Osteoblast (primary cell): ENCODE results near the gene CNKSR2. TPM values are rescaled to one million over a fixed set of nuclear protein-coding genes. Genes with fewer than 3 reads are reported as not detected.

ENCODE experiments used
- DNase-seq: peaks from one replicate; pipeline ENCODE4 v3.0.0; 2011; ENCODE audit warnings: low spot score, mixed read lengths; ENCODE audit not compliant: insufficient read length; ENCODE audit errors: missing footprints
- H2AFZ ChIP-seq: 2 replicates; pipeline ENCODE4 v1.6.0; 2011; ENCODE audit warnings: mild to moderate bottlenecking, low read length
- H3K27ac ChIP-seq: 2 replicates; pipeline ENCODE4 v1.5.1; 2011; ENCODE audit warnings: mild to moderate bottlenecking, low read depth, low read length, moderate library complexity
- H3K27me3 ChIP-seq: 2 replicates; pipeline ENCODE4 v1.6.0; 2012; ENCODE audit warnings: mild to moderate bottlenecking, control low read depth, inconsistent platforms, low read length, moderate library complexity; ENCODE audit not compliant: insufficient read depth
- H3K36me3 ChIP-seq: 2 replicates; pipeline ENCODE4 v1.5.1; 2011; ENCODE audit warnings: mild to moderate bottlenecking, low read length, control low read depth, moderate library complexity; ENCODE audit not compliant: insufficient read depth
- H3K4me1 ChIP-seq: 2 replicates; pipeline ENCODE4 v1.5.1; 2011; ENCODE audit warnings: mild to moderate bottlenecking, low read length, control low read depth, moderate library complexity; ENCODE audit not compliant: insufficient read depth
- H3K4me2 ChIP-seq: 2 replicates; pipeline ENCODE4 v1.6.0; 2011; ENCODE audit warnings: mild to moderate bottlenecking, low read length; ENCODE audit not compliant: insufficient read depth
- H3K4me3 ChIP-seq: fragments of 200-600 bp; sonication (generic); 3 replicates; pipeline ENCODE4 v1.5.1; 2012; ENCODE audit warnings: mild to moderate bottlenecking, low read length, inconsistent platforms; ENCODE audit not compliant: insufficient read depth
- H3K79me2 ChIP-seq: 2 replicates; pipeline ENCODE4 v1.6.0; 2012; ENCODE audit warnings: mild to moderate bottlenecking, low read length, control low read depth, inconsistent platforms; ENCODE audit not compliant: insufficient read depth
- H3K9me3 ChIP-seq: 2 replicates; pipeline ENCODE4 v1.5.1; 2011; ENCODE audit warnings: low read depth, low read length, control low read depth
- H4K20me1 ChIP-seq: 2 replicates; pipeline ENCODE4 v1.6.0; 2012; ENCODE audit warnings: mild to moderate bottlenecking, low read length, control low read depth; ENCODE audit not compliant: insufficient read depth
- CTCF ChIP-seq: IDR thresholded peaks from 2 replicates; pipeline ENCODE4 v1.5.1; 2011; ENCODE audit warnings: mild to moderate bottlenecking, low read depth, low read length, moderate library complexity; ENCODE audit errors: extremely low read depth
- total RNA-seq: library from RNA; depleted of rRNA; stranded (reverse); fragments of >200 nt; gene quantifications from 2 replicates; pipeline ENCODE4 v1.2.3, GENCODE V29; 2012

Gene CNKSR2
- total RNA-seq, 1 donor, result 1.8 TPM

GRCh38 chrX:21616386-21616785 is 242.2 kb downstream of the CNKSR2 start:
- H3K36me3 ChIP-seq, result no peaks in the 10 kb centered on the region
- no peak overlapping the region for H3K4me2 ChIP-seq
- no peak overlapping the region for H3K27ac ChIP-seq
- H3K9me3 ChIP-seq, result no peaks in the 10 kb centered on the region
- no peaks in the 10 kb centered on the region for H3K4me1 ChIP-seq
- no peak for DNase-seq
- no peak for TF ChIP-seq CTCF
- H4K20me1 ChIP-seq, result no peaks in the 10 kb centered on the region
- H2AFZ ChIP-seq, result no peak overlapping the region
- no peak overlapping the region for H3K4me3 ChIP-seq
- H3K27me3 ChIP-seq, result no peaks in the 10 kb centered on the region
- no peaks in the 10 kb centered on the region for H3K79me2 ChIP-seq

- no peak for DNase-seq
Observed at GRCh38 chrX:21620234-21620633, 246.0 kb downstream of the CNKSR2 start.

GRCh38 chrX:21623778-21624501 is 249.7 kb downstream of the CNKSR2 start:
- TF ChIP-seq CTCF, result no peak
- H4K20me1 ChIP-seq, result no peaks in the 10 kb centered on the region
- H3K4me1 ChIP-seq, result no peaks in the 10 kb centered on the region
- no peak overlapping the region for H3K4me3 ChIP-seq
- H2AFZ ChIP-seq, result no peak overlapping the region
- H3K9me3 ChIP-seq, result no peaks in the 10 kb centered on the region
- no peak overlapping the region for H3K4me2 ChIP-seq
- no peak for DNase-seq
- no peaks in the 10 kb centered on the region for H3K79me2 ChIP-seq
- H3K27ac ChIP-seq, result no peak overlapping the region
- no peaks in the 10 kb centered on the region for H3K36me3 ChIP-seq
- H3K27me3 ChIP-seq, result no peaks in the 10 kb centered on the region

More at GRCh38 chrX:21620234-21620633, 246.0 kb downstream of the CNKSR2 start:
- no peak for TF ChIP-seq CTCF
- no peak overlapping the region for H2AFZ ChIP-seq
- H3K4me3 ChIP-seq, result no peak overlapping the region
- H3K36me3 ChIP-seq, result no peaks in the 10 kb centered on the region
- no peaks in the 10 kb centered on the region for H4K20me1 ChIP-seq
- no peaks in the 10 kb centered on the region for H3K4me1 ChIP-seq
- H3K79me2 ChIP-seq, result no peaks in the 10 kb centered on the region
- no peak overlapping the region for H3K4me2 ChIP-seq
- H3K27ac ChIP-seq, result no peak overlapping the region
- H3K27me3 ChIP-seq, result no peaks in the 10 kb centered on the region
- no peaks in the 10 kb centered on the region for H3K9me3 ChIP-seq

- DNase-seq, result no peak
Observed at GRCh38 chrX:21632027-21632426, 257.8 kb downstream of the CNKSR2 start.

More at GRCh38 chrX:21632027-21632426, 257.8 kb downstream of the CNKSR2 start:
- H4K20me1 ChIP-seq, result no peaks in the 10 kb centered on the region
- H3K9me3 ChIP-seq, result no peaks in the 10 kb centered on the region
- no peaks in the 10 kb centered on the region for H3K36me3 ChIP-seq
- no peak for TF ChIP-seq CTCF
- H3K4me1 ChIP-seq, result no peaks in the 10 kb centered on the region
- H3K79me2 ChIP-seq, result no peaks in the 10 kb centered on the region
- H3K4me2 ChIP-seq, result no peak overlapping the region
- no peaks in the 10 kb centered on the region for H3K27me3 ChIP-seq
- no peak overlapping the region for H3K4me3 ChIP-seq
- H2AFZ ChIP-seq, result no peak overlapping the region
- no peak overlapping the region for H3K27ac ChIP-seq
